Breast epithelium (tissue), 4 donors: ENCODE results near the gene BTK. TPM values are rescaled to one million over a fixed set of nuclear protein-coding genes. Genes with fewer than 3 reads are reported as not detected.

Experiments
- DNase-seq, 2 donors: peaks; one replicate each; pipeline ENCODE4 v3.0.0-alpha.2; 2019; ENCODE audit warnings: low spot score in 2 of 2
- H3K27ac ChIP-seq, 2 donors: fragments of 200-600 bp; sonication (generic) in 1 of 2; one replicate each; pipeline ENCODE4 v1.5.1; 2016 to 2019; ENCODE audit warnings: mild to moderate bottlenecking in 1 of 2
- H3K27me3 ChIP-seq, 2 donors: fragments of 200-600 bp; sonication (generic) in 1 of 2; one replicate each; pipeline versions ENCODE4 v1.5.1 to v1.6.0; 2017 to 2019; ENCODE audit warnings: control low read depth in 1 of 2, mild to moderate bottlenecking in 1 of 2
- H3K36me3 ChIP-seq: fragments of 200-600 bp; one replicate; pipeline ENCODE4 v1.5.1; 2019
- H3K4me1 ChIP-seq, 2 donors: fragments of 200-600 bp; sonication (generic); one replicate each; pipeline ENCODE4 v1.5.1; 2016 to 2019; ENCODE audit warnings: control low read depth in 1 of 2
- H3K4me3 ChIP-seq, 3 donors: fragments of 200-600 bp; sonication (generic); 1 replicate in 2 of 3; 2 replicates in 1 of 3; pipeline ENCODE4 v1.5.1; 2016 to 2019; ENCODE audit warnings: mild to moderate bottlenecking in 3 of 3, moderate library complexity in 2 of 3
- H3K9me3 ChIP-seq, 2 donors: fragments of 200-600 bp; sonication (generic) in 1 of 2; one replicate each; pipeline ENCODE4 v1.5.1; 2016 to 2019; ENCODE audit warnings: control low read depth in 1 of 2
- POLR2A ChIP-seq: fragments of 450-650 bp; IDR thresholded peaks from one replicate; pipeline ENCODE4 v1.6.1; 2016; ENCODE audit warnings: antibody characterized with exemption, mild to moderate bottlenecking, moderate library complexity
- POLR2AphosphoS5 ChIP-seq, 3 donors: sonication (generic); formaldehyde crosslinking; IDR thresholded peaks; one replicate each; pipeline ENCODE4 v1.6.1; 2017; ENCODE audit warnings: antibody characterized with exemption in 3 of 3
- intact Hi-C: fragments of 100-400 bp; cut with DNase I; formaldehyde crosslinking; loops from one replicate; pipeline ENCODE4 v1.15.1; 2023; ENCODE audit warnings: low total_unique reads
- total RNA-seq, 3 donors: library from RNA; depleted of rRNA; stranded (reverse); fragments of >200 nt; gene quantifications; one replicate each; pipeline ENCODE4 v1.1.0, GENCODE V29; 2016
- TF ChIP-seq, protein P1 (sequence below), 3 donors: fragments of 450-650 bp; IDR thresholded peaks; one replicate each; pipeline ENCODE4 v1.5.1; 2016 to 2017; ENCODE audit warnings: antibody characterized with exemption in 3 of 3, mild to moderate bottlenecking in 3 of 3, moderate library complexity in 3 of 3

Gene BTK
- total RNA-seq, 3 donors from 2014 or later = 3.9 to 19.7 (median 7.9) TPM

DNA sequence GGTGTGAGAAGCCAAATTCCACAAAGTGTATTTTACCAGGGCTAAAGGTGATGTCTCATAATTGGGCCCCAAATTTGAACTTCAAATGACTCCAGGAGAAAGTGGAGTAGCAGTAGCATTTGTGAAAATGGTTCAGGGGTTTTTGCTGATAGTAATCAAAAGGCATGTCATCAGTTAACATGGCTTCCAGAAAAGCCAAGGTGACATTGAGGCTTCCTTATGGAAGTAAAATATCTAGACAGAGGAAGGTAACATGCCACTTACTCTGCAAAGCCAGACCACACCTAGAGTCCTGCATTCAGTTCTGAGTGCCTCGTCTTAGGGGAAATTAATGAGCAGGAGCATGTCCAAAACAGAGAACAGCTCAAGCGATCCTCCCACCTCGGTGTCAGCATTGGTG, 2.6 kb upstream of the BTK start:
- Histone ChIP-seq H3K27me3 (peaks cover 0 to 37% of the 10 kb centered on the region in 2 donors), H3K27ac (no peak overlapping the region), H3K36me3 (no peaks in the 10 kb centered on the region), H3K4me3 (no peak overlapping the region), H3K9me3 (no peaks in the 10 kb centered on the region), H3K4me1 (no peaks in the 10 kb centered on the region)
- DNase-seq = no peak
- intact Hi-C loops = no loop called here
- TF ChIP-seq, protein P1, sequence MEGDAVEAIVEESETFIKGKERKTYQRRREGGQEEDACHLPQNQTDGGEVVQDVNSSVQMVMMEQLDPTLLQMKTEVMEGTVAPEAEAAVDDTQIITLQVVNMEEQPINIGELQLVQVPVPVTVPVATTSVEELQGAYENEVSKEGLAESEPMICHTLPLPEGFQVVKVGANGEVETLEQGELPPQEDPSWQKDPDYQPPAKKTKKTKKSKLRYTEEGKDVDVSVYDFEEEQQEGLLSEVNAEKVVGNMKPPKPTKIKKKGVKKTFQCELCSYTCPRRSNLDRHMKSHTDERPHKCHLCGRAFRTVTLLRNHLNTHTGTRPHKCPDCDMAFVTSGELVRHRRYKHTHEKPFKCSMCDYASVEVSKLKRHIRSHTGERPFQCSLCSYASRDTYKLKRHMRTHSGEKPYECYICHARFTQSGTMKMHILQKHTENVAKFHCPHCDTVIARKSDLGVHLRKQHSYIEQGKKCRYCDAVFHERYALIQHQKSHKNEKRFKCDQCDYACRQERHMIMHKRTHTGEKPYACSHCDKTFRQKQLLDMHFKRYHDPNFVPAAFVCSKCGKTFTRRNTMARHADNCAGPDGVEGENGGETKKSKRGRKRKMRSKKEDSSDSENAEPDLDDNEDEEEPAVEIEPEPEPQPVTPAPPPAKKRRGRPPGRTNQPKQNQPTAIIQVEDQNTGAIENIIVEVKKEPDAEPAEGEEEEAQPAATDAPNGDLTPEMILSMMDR (IDR thresholded peaks at IDR 0.05) = no peak
- TF ChIP-seq POLR2A = no peak
- no peak for TF ChIP-seq POLR2AphosphoS5 (IDR thresholded peaks at IDR 0.05)

- H3K27me3 ChIP-seq = peaks cover 0 to 39% of the 10 kb centered on the region in 2 donors
- no peak overlapping the region for H3K4me3 ChIP-seq
- H3K4me1 ChIP-seq = no peaks in the 10 kb centered on the region
- no peaks in the 10 kb centered on the region for H3K36me3 ChIP-seq
- intact Hi-C loops = no loop called here
- no peaks in the 10 kb centered on the region for H3K9me3 ChIP-seq
- H3K27ac ChIP-seq = no peak overlapping the region
- DNase-seq = no peak
- TF ChIP-seq POLR2A (no peak), POLR2AphosphoS5 (IDR thresholded peaks at IDR 0.05) (no peak)
- TF ChIP-seq, protein P1 (IDR thresholded peaks at IDR 0.05) = no peak
Observed at GRCh38 chrX:101386542-101386885, 523 bp upstream of the BTK start.

GRCh38 chrX:101385026-101385684, 836 bp downstream of the BTK start:
- Histone ChIP-seq H3K4me1 (no peaks in the 10 kb centered on the region), H3K9me3 (no peaks in the 10 kb centered on the region), H3K36me3 (no peaks in the 10 kb centered on the region), H3K27me3 (peaks cover 0 to 39% of the 10 kb centered on the region in 2 donors), H3K4me3 (peak overlapping the region in 1 of 3 donors; percentile 11), H3K27ac (no peak overlapping the region)
- no peak for DNase-seq
- TF ChIP-seq POLR2A (no peak), POLR2AphosphoS5 (IDR thresholded peaks at IDR 0.05) (no peak)
- TF ChIP-seq, protein P1 (IDR thresholded peaks at IDR 0.05) = no peak
- intact Hi-C loops = no loop called here

GRCh38 chrX:101383679-101384205, 2.2 kb downstream of the BTK start:
- no peak overlapping the region for H3K27ac ChIP-seq
- DNase-seq = no peak
- no peaks in the 10 kb centered on the region for H3K9me3 ChIP-seq
- H3K36me3 ChIP-seq = no peaks in the 10 kb centered on the region
- intact Hi-C loops = no loop called here
- no peak overlapping the region for H3K4me3 ChIP-seq
- H3K4me1 ChIP-seq = no peaks in the 10 kb centered on the region
- TF ChIP-seq, protein P1 (IDR thresholded peaks at IDR 0.05) = no peak
- TF ChIP-seq POLR2AphosphoS5 (IDR thresholded peaks at IDR 0.05) (no peak), POLR2A (no peak)
- H3K27me3 ChIP-seq = peaks cover 0 to 35% of the 10 kb centered on the region in 2 donors

DNA sequence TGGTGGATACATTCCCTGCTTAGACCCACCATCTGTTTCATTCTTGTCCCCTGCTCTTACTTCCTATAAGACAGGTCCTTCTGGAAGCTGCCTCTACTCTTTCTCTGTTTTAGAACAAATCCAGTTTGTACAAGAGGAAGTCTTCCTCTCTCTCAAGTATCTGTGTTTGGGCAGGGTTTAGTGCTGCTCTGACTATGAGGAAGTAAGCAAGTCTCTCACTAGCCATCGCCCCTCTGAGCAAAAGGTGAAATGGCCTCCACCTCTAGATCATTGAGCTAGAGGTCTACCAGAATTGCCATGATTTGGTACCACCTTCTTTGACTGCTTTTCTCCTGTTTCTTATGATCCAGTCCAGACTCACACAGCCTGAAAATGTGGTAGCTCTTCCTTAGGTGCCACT, 8.4 kb downstream of the BTK start:
- Histone ChIP-seq H3K9me3 (no peaks in the 10 kb centered on the region), H3K4me3 (no peak overlapping the region), H3K36me3 (no peaks in the 10 kb centered on the region), H3K27ac (no peak overlapping the region), H3K27me3 (peaks cover 0 to 33% of the 10 kb centered on the region in 2 donors), H3K4me1 (no peaks in the 10 kb centered on the region)
- DNase-seq = no peak
- TF ChIP-seq POLR2AphosphoS5 (IDR thresholded peaks at IDR 0.05) (no peak), POLR2A (no peak)
- TF ChIP-seq, protein P1 (IDR thresholded peaks at IDR 0.05) = no peak
- intact Hi-C loops = no loop called here
